ENCODE measurements around the gene DDX31. TPM values are rescaled to one million over a fixed set of nuclear protein-coding genes. Genes with fewer than 3 reads are reported as not detected.

DDX31 gene
- total and polyA plus RNA-seq, 2 donors (not counting 1 experiment from before 2014, with no cell fraction given): 16.4 to 22.7 TPM

GRCh38 chr9:132556235-132556634 is 113.5 kb downstream of the DDX31 start:
- Histone ChIP-seq H3K79me2 (ENCODE audit: control insufficient read depth, insufficient read depth, low read length) (no peaks in the 10 kb centered on the region), H3K36me3 (replicated peaks in 1 of 2; ENCODE audit: control extremely low read depth in 1 of 2, control insufficient read depth in 1 of 2, extremely low read depth in 1 of 2, insufficient read depth in 2 of 2, low read length in 1 of 2) (no peaks in the 10 kb centered on the region), H3K9ac (ENCODE audit: low read length) (no peak overlapping the region), H2AFZ (ENCODE audit: insufficient read depth, low read depth, low read length, poor library complexity, severe bottlenecking) (no peak overlapping the region), H3K27ac (ENCODE audit: low read length in 2 of 2) (no peak overlapping the region), H3K9me3 (ENCODE audit: control extremely low read depth in 1 of 3, control insufficient read depth in 2 of 3, insufficient read depth in 1 of 3, low read length in 2 of 3) (peaks cover 0 to 5% (median 0%) of the 10 kb centered on the region in 3 donors), H3K4me2 (replicated peaks; ENCODE audit: low read depth, low read length, poor library complexity, severe bottlenecking) (no peak overlapping the region), H3K27me3 (replicated peaks in 1 of 4; ENCODE audit: control extremely low read depth in 1 of 4, control insufficient read depth in 3 of 4, insufficient read depth in 4 of 4, low read length in 3 of 4) (peaks cover 0 to 2% (median 0%) of the 10 kb centered on the region in 4 experiments), H4K20me1 (ENCODE audit: control insufficient read depth, insufficient read depth, low read length, poor library complexity, severe bottlenecking) (no peaks in the 10 kb centered on the region), H3K4me3 (ENCODE audit: control extremely low read depth in 1 of 5, extremely low read depth in 1 of 5, insufficient read depth in 1 of 5, low read depth in 2 of 5, low read length in 4 of 5) (no peak overlapping the region), H3K4me1 (ENCODE audit: control insufficient read depth in 2 of 2, insufficient read depth in 2 of 2, low read length in 2 of 2) (no peaks in the 10 kb centered on the region)
- intact Hi-C loops (cut with micrococcal nuclease): no loop called here
- ChIA-PET CTCF (no interaction called here), POLR2A (no interaction called here)
- Mint-ChIP-seq H3K27me3 (peaks cover 30% of the 10 kb centered on the region), H3K4me1 (no peaks in the 10 kb centered on the region), H3K27ac (no peak overlapping the region), H3K9me3 (ENCODE audit: insufficient read depth) (peaks cover 2% of the 10 kb centered on the region), H3K4me3 (no peak overlapping the region)
- DNase-seq (no peak), ATAC-seq (ENCODE audit: low read depth) (no peak)
- TF ChIP-seq CTCF (IDR thresholded peaks at IDR 0.05) (no peak), EZH2 (IDR thresholded peaks at IDR 0.05; ENCODE audit: borderline replicate concordance, insufficient read depth, low read depth, low read length, poor library complexity, severe bottlenecking) (no peak)
- no CpG with 5 or more reads among the region's 6 CpGs for WGBS (ENCODE audit: insufficient coverage)

GRCh38 chr9:132555528-132555927 is 114.3 kb downstream of the DDX31 start:
- ChIA-PET POLR2A (no interaction called here), CTCF (no interaction called here)
- no peak for TF ChIP-seq CTCF (IDR thresholded peaks at IDR 0.05)
- TF ChIP-seq EZH2 (IDR thresholded peaks at IDR 0.05; ENCODE audit: borderline replicate concordance, insufficient read depth, low read depth, low read length, poor library complexity, severe bottlenecking): no peak
- Histone ChIP-seq H3K9ac (ENCODE audit: low read length) (no peak overlapping the region), H3K27me3 (replicated peaks in 1 of 4; ENCODE audit: control extremely low read depth in 1 of 4, control insufficient read depth in 3 of 4, insufficient read depth in 4 of 4, low read length in 3 of 4) (no peaks in the 10 kb centered on the region), H3K4me3 (ENCODE audit: control extremely low read depth in 1 of 5, extremely low read depth in 1 of 5, insufficient read depth in 1 of 5, low read depth in 2 of 5, low read length in 4 of 5) (no peak overlapping the region), H3K4me1 (ENCODE audit: control insufficient read depth in 2 of 2, insufficient read depth in 2 of 2, low read length in 2 of 2) (no peaks in the 10 kb centered on the region), H3K36me3 (replicated peaks in 1 of 2; ENCODE audit: control extremely low read depth in 1 of 2, control insufficient read depth in 1 of 2, extremely low read depth in 1 of 2, insufficient read depth in 2 of 2, low read length in 1 of 2) (no peaks in the 10 kb centered on the region), H3K4me2 (replicated peaks; ENCODE audit: low read depth, low read length, poor library complexity, severe bottlenecking) (no peak overlapping the region), H3K27ac (ENCODE audit: low read length in 2 of 2) (no peak overlapping the region), H2AFZ (ENCODE audit: insufficient read depth, low read depth, low read length, poor library complexity, severe bottlenecking) (no peak overlapping the region), H3K9me3 (ENCODE audit: control extremely low read depth in 1 of 3, control insufficient read depth in 2 of 3, insufficient read depth in 1 of 3, low read length in 2 of 3) (peaks cover 0 to 5% (median 0%) of the 10 kb centered on the region in 3 donors), H3K79me2 (ENCODE audit: control insufficient read depth, insufficient read depth, low read length) (no peaks in the 10 kb centered on the region), H4K20me1 (ENCODE audit: control insufficient read depth, insufficient read depth, low read length, poor library complexity, severe bottlenecking) (no peaks in the 10 kb centered on the region)
- peaks cover 2% of the 10 kb centered on the region for H3K9me3 Mint-ChIP-seq (ENCODE audit: insufficient read depth)
- H3K4me1 Mint-ChIP-seq: no peaks in the 10 kb centered on the region
- H3K4me3 Mint-ChIP-seq: no peak overlapping the region
- intact Hi-C loops (cut with micrococcal nuclease): no loop called here
- DNase-seq (no peak), ATAC-seq (ENCODE audit: low read depth) (no peak)
- H3K27me3 Mint-ChIP-seq: peaks cover 27% of the 10 kb centered on the region
- H3K27ac Mint-ChIP-seq: no peak overlapping the region
- WGBS (ENCODE audit: insufficient coverage): no CpG with 5 or more reads among the region's 8 CpGs
